ENCODE data around the gene ART4. TPM values are rescaled to one million over a fixed set of nuclear protein-coding genes. Genes with fewer than 3 reads are reported as not detected.

ART4 gene
- total RNA-seq, 2 experiments from 2014 or later = not detected

- ChIA-PET CTCF (interaction anchor here (1.7 kb wide), 1 partner anchor 11 kb away, joined by 5 read pairs; no protein-coding TSS in a partner anchor), POLR2A (interaction anchor here (8.0 kb wide), 1 partner anchor 9 kb away, joined by 114 read pairs; a partner anchor contains a TSS)
- no peak overlapping the region for H3K27ac Mint-ChIP-seq
- H3K27ac ChIP-seq (ENCODE audit: low read depth in 1 of 2, low read length in 2 of 2) = no peak overlapping the region
- peaks cover 19% of the 10 kb centered on the region for H3K4me1 Mint-ChIP-seq (ENCODE audit: low read depth)
- H3K9me3 Mint-ChIP-seq = no peaks in the 10 kb centered on the region
- intact Hi-C loops (cut with DNase I, micrococcal nuclease) = no loop called here
- DNase-seq (no peak), ATAC-seq (ENCODE audit: poor library complexity) (no peak)
- H3K36me3 Mint-ChIP-seq (ENCODE audit: low read depth) = peaks cover 13% of the 10 kb centered on the region
- TF ChIP-seq, protein P1, sequence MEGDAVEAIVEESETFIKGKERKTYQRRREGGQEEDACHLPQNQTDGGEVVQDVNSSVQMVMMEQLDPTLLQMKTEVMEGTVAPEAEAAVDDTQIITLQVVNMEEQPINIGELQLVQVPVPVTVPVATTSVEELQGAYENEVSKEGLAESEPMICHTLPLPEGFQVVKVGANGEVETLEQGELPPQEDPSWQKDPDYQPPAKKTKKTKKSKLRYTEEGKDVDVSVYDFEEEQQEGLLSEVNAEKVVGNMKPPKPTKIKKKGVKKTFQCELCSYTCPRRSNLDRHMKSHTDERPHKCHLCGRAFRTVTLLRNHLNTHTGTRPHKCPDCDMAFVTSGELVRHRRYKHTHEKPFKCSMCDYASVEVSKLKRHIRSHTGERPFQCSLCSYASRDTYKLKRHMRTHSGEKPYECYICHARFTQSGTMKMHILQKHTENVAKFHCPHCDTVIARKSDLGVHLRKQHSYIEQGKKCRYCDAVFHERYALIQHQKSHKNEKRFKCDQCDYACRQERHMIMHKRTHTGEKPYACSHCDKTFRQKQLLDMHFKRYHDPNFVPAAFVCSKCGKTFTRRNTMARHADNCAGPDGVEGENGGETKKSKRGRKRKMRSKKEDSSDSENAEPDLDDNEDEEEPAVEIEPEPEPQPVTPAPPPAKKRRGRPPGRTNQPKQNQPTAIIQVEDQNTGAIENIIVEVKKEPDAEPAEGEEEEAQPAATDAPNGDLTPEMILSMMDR (IDR thresholded peaks at IDR 0.05) = no peak
- H3K27me3 Mint-ChIP-seq = no peaks in the 10 kb centered on the region
- no peaks in the 10 kb centered on the region for H3K27me3 ChIP-seq (ENCODE audit: control insufficient read depth in 1 of 2, insufficient read depth in 2 of 2, low read length in 2 of 2)
- no peak overlapping the region for H3K4me3 ChIP-seq (ENCODE audit: low read length)
- peaks cover 14% of the 10 kb centered on the region for H3K36me3 ChIP-seq (ENCODE audit: insufficient read depth, low read length)
- no peaks in the 10 kb centered on the region for H3K9me3 ChIP-seq (ENCODE audit: control insufficient read depth in 1 of 2, insufficient read depth in 1 of 2, low read length in 2 of 2)
- no peak overlapping the region for H3K4me3 Mint-ChIP-seq
- H3K4me1 ChIP-seq (ENCODE audit: insufficient read depth, low read length) = no peaks in the 10 kb centered on the region
These were observed 62.5 kb downstream of the ART4 start for GRCh38 chr12:14780859-14781258.

GRCh38 chr12:14779834-14780233, 63.5 kb downstream of the ART4 start:
- H3K4me3 ChIP-seq (ENCODE audit: low read length) = no peak overlapping the region
- no peak for ATAC-seq (ENCODE audit: poor library complexity)
- H3K27ac ChIP-seq (ENCODE audit: low read depth in 1 of 2, low read length in 2 of 2) = no peak overlapping the region
- peaks cover 9% of the 10 kb centered on the region for H3K4me1 ChIP-seq (ENCODE audit: insufficient read depth, low read length)
- no peak overlapping the region for H3K4me3 Mint-ChIP-seq
- H3K4me1 Mint-ChIP-seq (ENCODE audit: low read depth) = peaks cover 28% of the 10 kb centered on the region
- peaks cover 6% of the 10 kb centered on the region for H3K36me3 ChIP-seq (ENCODE audit: insufficient read depth, low read length)
- DNase-seq = no peak
- no peaks in the 10 kb centered on the region for H3K27me3 ChIP-seq (ENCODE audit: control insufficient read depth in 1 of 2, insufficient read depth in 2 of 2, low read length in 2 of 2)
- ChIA-PET POLR2A (interaction anchor here (8.0 kb wide), 1 partner anchor 8 kb away, joined by 114 read pairs; a partner anchor contains a TSS), CTCF (no interaction called here)
- no peak overlapping the region for H3K27ac Mint-ChIP-seq
- peaks cover 7% of the 10 kb centered on the region for H3K36me3 Mint-ChIP-seq (ENCODE audit: low read depth)
- no peaks in the 10 kb centered on the region for H3K9me3 ChIP-seq (ENCODE audit: control insufficient read depth in 1 of 2, insufficient read depth in 1 of 2, low read length in 2 of 2)
- intact Hi-C loops (cut with DNase I, micrococcal nuclease) = loop anchor here (5.0 to 10.0 kb wide), 6 partner anchors 58 to 375 kb away; partner anchors contain the start of gene MGP (in 1 of the 2)
- no peaks in the 10 kb centered on the region for H3K27me3 Mint-ChIP-seq
- TF ChIP-seq, protein P1 (IDR thresholded peaks at IDR 0.05) = no peak
- H3K9me3 Mint-ChIP-seq = no peaks in the 10 kb centered on the region

DNA sequence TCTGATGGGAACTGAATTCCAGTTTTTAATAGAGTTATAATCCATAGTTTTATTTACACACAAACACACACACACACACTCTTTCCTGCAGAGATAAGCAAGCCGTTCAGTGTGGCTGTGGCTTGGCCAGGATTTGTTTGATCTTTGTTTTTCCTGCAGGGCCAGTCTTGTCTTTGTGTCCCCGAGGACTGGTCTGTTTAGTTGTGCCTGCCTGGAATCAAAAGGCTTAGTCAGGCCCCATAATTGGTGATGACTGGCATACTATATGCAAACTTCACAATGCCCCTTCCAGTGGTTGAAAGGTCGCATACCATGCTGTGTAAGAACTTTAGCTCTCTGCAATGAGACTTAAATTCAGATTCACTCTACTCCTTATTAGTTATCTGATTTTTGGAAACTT, 66.1 kb downstream of the ART4 start:
- H3K4me3 Mint-ChIP-seq = no peak overlapping the region

More for the DNA sequence above, 66.1 kb downstream of the ART4 start:
- Histone ChIP-seq H3K4me1 (ENCODE audit: insufficient read depth, low read length) (peaks cover 26% of the 10 kb centered on the region), H3K36me3 (ENCODE audit: insufficient read depth, low read length) (no peaks in the 10 kb centered on the region), H3K9me3 (ENCODE audit: control insufficient read depth in 1 of 2, insufficient read depth in 1 of 2, low read length in 2 of 2) (no peaks in the 10 kb centered on the region), H3K27ac (ENCODE audit: low read depth in 1 of 2, low read length in 2 of 2) (no peak overlapping the region), H3K4me3 (ENCODE audit: low read length) (no peak overlapping the region), H3K27me3 (ENCODE audit: control insufficient read depth in 1 of 2, insufficient read depth in 2 of 2, low read length in 2 of 2) (no peaks in the 10 kb centered on the region)
- Mint-ChIP-seq H3K9me3 (no peaks in the 10 kb centered on the region), H3K27me3 (no peaks in the 10 kb centered on the region), H3K4me1 (ENCODE audit: low read depth) (peaks cover 46% of the 10 kb centered on the region), H3K27ac (no peak overlapping the region), H3K36me3 (ENCODE audit: low read depth) (peaks cover 13% of the 10 kb centered on the region)
- intact Hi-C loops (cut with DNase I, micrococcal nuclease) = loop anchor here (2.0 to 10.0 kb wide), 7 partner anchors 26 to 372 kb away; partner anchors contain the start of genes C12orf60 (in 1 of the 2), MGP (in 1 of the 2) and WBP11 (in 1 of the 2)
- POLR2A ChIA-PET = interaction anchor here (0.7 to 1.2 kb wide), 3 partner anchors 10 to 26 kb away, joined by 3 to 5 read pairs (median 3); partner anchors contain the start of genes C12orf60 and WBP11
- no peak for ATAC-seq (ENCODE audit: poor library complexity)
- CTCF ChIA-PET = interaction anchor here (1.1 kb wide), 1 partner anchor 219 kb away, joined by 4 read pairs; no protein-coding TSS in a partner anchor
- no peak for DNase-seq
- TF ChIP-seq, protein P1 (IDR thresholded peaks at IDR 0.05) = no peak
